Adrenal gland (tissue), 12 donors: ENCODE measurements around the gene EPHA3. TPM values are rescaled to one million over a fixed set of nuclear protein-coding genes. Genes with fewer than 3 reads are reported as not detected.

Experiments used
- DNase-seq, 7 donors: peaks; one replicate each; pipeline ENCODE4 v3.0.0-alpha.2; 2019 to 2020
- H3K27ac ChIP-seq, 5 donors: fragments of 200-600 bp; sonication (generic) in 4 of 5; 1 replicate in 3 of 5; 2 replicates in 2 of 5; pipeline versions ENCODE4 v1.5.1 to v1.8.0; 2016 to 2020; ENCODE audit warnings: mild to moderate bottlenecking in 1 of 5
- H3K27me3 ChIP-seq: fragments of 200-600 bp; 2 replicates; pipeline ENCODE4 v1.8.0; 2021
- H3K36me3 ChIP-seq, 2 donors: fragments of 200-600 bp; replicated peaks in 1 of 2; 1 replicate in 1 of 2; 2 replicates in 1 of 2; pipeline versions ENCODE4 v1.5.1 to v1.8.0; 2018 to 2022
- H3K4me1 ChIP-seq, 2 donors: fragments of 200-600 bp; replicated peaks in 1 of 2; 1 replicate in 1 of 2; 2 replicates in 1 of 2; pipeline versions ENCODE4 v1.5.1 to v1.8.0; 2018 to 2021
- H3K4me3 ChIP-seq, 4 donors: fragments of 200-600 bp; sonication (generic) in 3 of 4; one replicate each; pipeline ENCODE4 v1.5.1; 2016 to 2018
- H3K9me3 ChIP-seq, 3 donors: fragments of 200-600 bp; sonication (generic) in 1 of 3; replicated peaks in 1 of 3; 1 replicate in 2 of 3; 2 replicates in 1 of 3; pipeline versions ENCODE4 v1.5.1 to v1.8.0; 2016 to 2021
- CTCF ChIP-seq, 6 experiments: fragments of 450-650 bp in 4 of 6; fragments of 200-600 bp in 2 of 6; sonication (generic) in 1 of 6; IDR thresholded peaks; 1 replicate in 5 of 6; 2 replicates in 1 of 6; pipeline versions ENCODE4 v1.5.1 to v1.8.0; 2016 to 2021; ENCODE audit warnings: antibody characterized with exemption in 6 of 6, mild to moderate bottlenecking in 2 of 6, moderate library complexity in 1 of 6
- POLR2A ChIP-seq, 2 donors: fragments of 450-650 bp; IDR thresholded peaks; one replicate each; pipeline ENCODE4 v1.6.1; 2017; ENCODE audit warnings: antibody characterized with exemption in 2 of 2, mild to moderate bottlenecking in 2 of 2, moderate library complexity in 1 of 2
- WGBS, 4 donors: extraction: QIAGEN DNeasy Blood & Tissue Kit in 2 of 4; methylation state at CpG; one replicate each; pipeline versions ENCODE4 v1.1.5 to v1.1.7; 2013 to 2017; 5-methylcytosine and 5-hydroxymethylcytosine counted together
- intact Hi-C, 2 donors: fragments of 100-400 bp; cut with DNase I; formaldehyde crosslinking; loops; one replicate each; pipeline versions ENCODE4 v1.14.1 to v1.15.0; 2022 to 2023
- polyA plus RNA-seq, 3 donors: library from polyadenylated mRNA; stranded (reverse); fragments of 200-250 nt in 2 of 3; fragments of 350-450 nt in 1 of 3; fragmentation: Illumina TruSeq in 1 of 3; extraction: RNeasy Lipid Tissue Mini Kit (QIAGEN cat#74804) in 1 of 3; gene quantifications; one replicate each; pipeline ENCODE4 v1.2.3, GENCODE V29; 2013 to 2014
- total RNA-seq, 9 donors: library from RNA; depleted of rRNA in 4 of 9; stranded (reverse); fragments of >200 nt in 4 of 9; fragments of 120-200 nt in 1 of 9; fragmentation: NEBNext Ultra II Directional in 1 of 9; extraction: Animal tissue kit (Norgen Biotek cat#: 25700) in 1 of 9; gene quantifications; one replicate each; pipeline versions ENCODE4 v1.1.0 to v1.2.4, GENCODE V29; 2013 to 2023
- donor health status: healthy with polysubstance abuse.
- donor health status: Bipolar disorder and iron deficiency.
- donor health status: DM: yes; HTN: yes; CAD: no.
- donor health status: DM: no; HTN: no; CAD: no.
- donor health status: DM: no; HTN: no; CAD: no.
- donor health status: DM: yes; HTN: yes; CAD: no.

The EPHA3 gene
- total and polyA plus RNA-seq, 12 donors = 0.17 to 5.1 (median 0.48) TPM

DNA sequence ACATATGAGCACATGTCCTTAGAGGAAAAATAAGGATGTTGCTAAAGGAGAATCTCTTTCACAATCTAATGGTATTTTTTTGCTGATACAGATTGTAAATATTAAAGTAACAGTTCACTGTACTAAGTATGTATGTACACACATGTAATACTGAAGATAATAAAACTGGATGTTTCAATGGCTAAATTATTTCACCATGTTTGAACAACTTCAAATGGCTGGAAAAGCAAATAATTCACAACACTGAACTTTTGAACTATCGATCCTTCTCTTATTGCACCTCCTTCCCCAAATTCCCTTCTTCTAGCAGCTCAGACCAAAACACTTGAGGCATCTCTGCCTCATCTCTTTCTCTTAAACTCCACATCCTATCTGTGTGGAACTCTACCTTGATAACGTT lies 149.5 kb downstream of the EPHA3 start:
- no peak overlapping the region for H3K4me3 ChIP-seq
- intact Hi-C loops = no loop called here
- no peak for DNase-seq
- no peaks in the 10 kb centered on the region for H3K4me1 ChIP-seq
- H3K9me3 ChIP-seq = no peaks in the 10 kb centered on the region
- 85 to 87% (median 86%) methylated on average over 2 of the region's 2 CpGs for WGBS, 4 donors
- H3K36me3 ChIP-seq = no peaks in the 10 kb centered on the region
- H3K27ac ChIP-seq = no peak overlapping the region
- TF ChIP-seq CTCF (IDR thresholded peaks at IDR 0.05) = no peak
- TF ChIP-seq POLR2A (IDR thresholded peaks at IDR 0.05) = no peak
- H3K27me3 ChIP-seq = no peaks in the 10 kb centered on the region

GRCh38 chr3:89260721-89261120 lies 153.3 kb downstream of the EPHA3 start:
- intact Hi-C loops = no loop called here
- WGBS, 4 donors = 61 to 74% (median 67%) methylated on average over 1 of the region's 1 CpG
- Histone ChIP-seq H3K4me3 (no peak overlapping the region), H3K27ac (no peak overlapping the region), H3K36me3 (no peaks in the 10 kb centered on the region), H3K4me1 (no peaks in the 10 kb centered on the region), H3K27me3 (no peaks in the 10 kb centered on the region), H3K9me3 (no peaks in the 10 kb centered on the region)
- DNase-seq = no peak
- no peak for TF ChIP-seq CTCF (IDR thresholded peaks at IDR 0.05)
- TF ChIP-seq POLR2A (IDR thresholded peaks at IDR 0.05) = no peak

GRCh38 chr3:89261673-89262072 lies 154.3 kb downstream of the EPHA3 start:
- Histone ChIP-seq H3K27ac (no peak overlapping the region), H3K4me1 (no peaks in the 10 kb centered on the region), H3K36me3 (no peaks in the 10 kb centered on the region), H3K4me3 (no peak overlapping the region), H3K9me3 (no peaks in the 10 kb centered on the region), H3K27me3 (no peaks in the 10 kb centered on the region)
- no peak for DNase-seq
- TF ChIP-seq CTCF (IDR thresholded peaks at IDR 0.05) (no peak), POLR2A (IDR thresholded peaks at IDR 0.05) (no peak)
- intact Hi-C loops = no loop called here
- WGBS, 4 donors = 80 to 88% (median 85%) methylated on average over 4 of the region's 4 CpGs

DNA sequence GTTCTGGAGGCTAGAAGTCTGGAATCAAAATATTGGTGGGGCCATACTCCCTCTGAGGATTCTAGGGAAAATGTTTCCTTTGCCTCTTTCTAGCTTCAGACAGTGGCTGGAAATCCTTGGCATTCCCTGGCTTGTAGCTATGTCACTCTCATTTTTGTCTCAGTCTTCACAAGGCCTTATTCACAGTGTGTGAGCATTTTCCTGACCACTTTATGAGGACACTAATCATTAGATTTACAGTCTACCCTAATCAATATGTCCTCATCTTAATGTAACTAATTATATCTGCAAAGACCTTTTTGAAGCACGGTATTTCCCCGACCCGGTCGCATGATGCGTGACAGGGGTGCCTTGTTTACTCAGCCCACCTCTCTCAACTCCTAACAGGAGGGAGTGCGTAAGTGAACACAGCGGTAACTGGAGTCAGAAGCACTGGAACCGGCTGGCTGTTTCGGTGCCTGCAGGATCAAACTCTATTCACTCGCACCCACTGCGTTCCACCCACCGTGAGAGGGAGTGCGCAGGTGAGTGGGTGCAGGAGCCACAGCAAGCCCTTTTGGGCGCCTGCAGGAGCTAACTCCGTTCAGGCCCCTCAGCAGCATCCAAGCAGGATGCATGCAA lies 155.0 kb downstream of the EPHA3 start:
- no peaks in the 10 kb centered on the region for H3K36me3 ChIP-seq
- 87 to 91% (median 88%) methylated on average over 15 of the region's 15 CpGs for WGBS, 4 donors
- no peak for DNase-seq
- no peak overlapping the region for H3K4me3 ChIP-seq
- intact Hi-C loops = no loop called here
- H3K4me1 ChIP-seq = no peaks in the 10 kb centered on the region
- no peaks in the 10 kb centered on the region for H3K9me3 ChIP-seq
- H3K27ac ChIP-seq = no peak overlapping the region
- H3K27me3 ChIP-seq = no peaks in the 10 kb centered on the region
- TF ChIP-seq CTCF (IDR thresholded peaks at IDR 0.05) (no peak), POLR2A (IDR thresholded peaks at IDR 0.05) (no peak)
